ENCODE results near the gene GALNT11. TPM values are rescaled to one million over a fixed set of nuclear protein-coding genes. Genes with fewer than 3 reads are reported as not detected.

The GALNT11 gene
- total RNA-seq, 3 donors from 2014 or later = 57.1 to 65.7 (median 58.7) TPM

- Histone ChIP-seq H3K9me3 (no peaks in the 10 kb centered on the region), H3K27me3 (no peaks in the 10 kb centered on the region), H3K36me3 (no peaks in the 10 kb centered on the region), H3K27ac (no peak overlapping the region), H3K4me1 (no peaks in the 10 kb centered on the region), H3K4me3 (no peak overlapping the region)
- no peak for TF ChIP-seq POLR2AphosphoS5 (IDR thresholded peaks at IDR 0.05)
- DNase-seq (ENCODE audit: low spot score in 2 of 2) = no peak
- intact Hi-C loops (cut with DNase I; ENCODE audit: low total_unique reads) = no loop called here
Observed at GRCh38 chr7:152137476-152138025, 112.1 kb downstream of the GALNT11 start.

- TF ChIP-seq POLR2AphosphoS5 (IDR thresholded peaks at IDR 0.05) (no peak), CTCF (IDR thresholded peaks at IDR 0.05) (no peak), POLR2A (IDR thresholded peaks at IDR 0.05) (no peak)
- DNase-seq (ENCODE audit: low spot score in 2 of 2) = no peak
- no peaks in the 10 kb centered on the region for H3K36me3 ChIP-seq
- H3K27me3 ChIP-seq = no peaks in the 10 kb centered on the region
- H3K27ac ChIP-seq = no peak overlapping the region
- no peak overlapping the region for H3K4me3 ChIP-seq
- intact Hi-C loops (cut with DNase I; ENCODE audit: low total_unique reads) = loop anchor here (5.0 kb wide), 1 partner anchor 1203 kb away; no protein-coding TSS in a partner anchor
- no peaks in the 10 kb centered on the region for H3K4me1 ChIP-seq
- no peaks in the 10 kb centered on the region for H3K9me3 ChIP-seq
Observed at GRCh38 chr7:152140067-152140466, 114.6 kb downstream of the GALNT11 start.

- intact Hi-C loops (cut with DNase I; ENCODE audit: low total_unique reads) = loop anchor here (5.0 kb wide), 1 partner anchor 1203 kb away; no protein-coding TSS in a partner anchor
- no peak overlapping the region for H3K4me3 ChIP-seq
- no peak for DNase-seq (ENCODE audit: low spot score in 2 of 2)
- H3K27ac ChIP-seq = no peak overlapping the region
- no peaks in the 10 kb centered on the region for H3K36me3 ChIP-seq
- no peak for TF ChIP-seq POLR2AphosphoS5 (IDR thresholded peaks at IDR 0.05)
- no peaks in the 10 kb centered on the region for H3K27me3 ChIP-seq
- no peaks in the 10 kb centered on the region for H3K4me1 ChIP-seq
- no peaks in the 10 kb centered on the region for H3K9me3 ChIP-seq
Observed at GRCh38 chr7:152140560-152140959, 115.1 kb downstream of the GALNT11 start.

- intact Hi-C loops (cut with DNase I; ENCODE audit: low total_unique reads) = loop anchor here (5.0 kb wide), 1 partner anchor 1206 kb away; no protein-coding TSS in a partner anchor
- peaks cover 4% of the 10 kb centered on the region for H3K36me3 ChIP-seq
- DNase-seq (ENCODE audit: low spot score in 2 of 2) = no peak
- no peak overlapping the region for H3K27ac ChIP-seq
- H3K27me3 ChIP-seq = no peaks in the 10 kb centered on the region
- H3K9me3 ChIP-seq = no peaks in the 10 kb centered on the region
- TF ChIP-seq POLR2AphosphoS5 (IDR thresholded peaks at IDR 0.05) (no peak), POLR2A (IDR thresholded peaks at IDR 0.05) (no peak), CTCF (IDR thresholded peaks at IDR 0.05) (no peak)
- H3K4me1 ChIP-seq = no peaks in the 10 kb centered on the region
- H3K4me3 ChIP-seq = no peak overlapping the region
Observed at GRCh38 chr7:152142976-152143595, 117.6 kb downstream of the GALNT11 start.

- Histone ChIP-seq H3K4me3 (no peak overlapping the region), H3K36me3 (peaks cover 12% of the 10 kb centered on the region), H3K4me1 (no peaks in the 10 kb centered on the region), H3K27me3 (no peaks in the 10 kb centered on the region), H3K9me3 (no peaks in the 10 kb centered on the region), H3K27ac (peak overlapping the region in 1 of 2 donors; percentile 8)
- intact Hi-C loops (cut with DNase I; ENCODE audit: low total_unique reads) = loop anchor here (5.0 kb wide), 1 partner anchor 1207 kb away; no protein-coding TSS in a partner anchor
- TF ChIP-seq POLR2AphosphoS5 (IDR thresholded peaks at IDR 0.05) (no peak), POLR2A (IDR thresholded peaks at IDR 0.05) (no peak), CTCF (IDR thresholded peaks at IDR 0.05) (no peak)
- DNase-seq (ENCODE audit: low spot score in 2 of 2) = no peak
Observed at GRCh38 chr7:152144557-152145245, 119.2 kb downstream of the GALNT11 start.

Data from breast epithelium (tissue), 4 donors.